HG03159 (cell line): ENCODE results near the gene ZNF619.

Source experiments
- ATAC-seq: cut with Tn5 transposase; IDR thresholded peaks from one replicate; pipeline ENCODE4 v1.9.1; 2021; ENCODE audit warnings: mild to moderate bottlenecking, moderate library complexity; ENCODE audit not compliant: unreplicated experiment

The ZNF619 gene

GRCh38 chr3:40464339-40465110, 12.4 kb upstream of the ZNF619 start:
- ATAC-seq, result no peak

DNA sequence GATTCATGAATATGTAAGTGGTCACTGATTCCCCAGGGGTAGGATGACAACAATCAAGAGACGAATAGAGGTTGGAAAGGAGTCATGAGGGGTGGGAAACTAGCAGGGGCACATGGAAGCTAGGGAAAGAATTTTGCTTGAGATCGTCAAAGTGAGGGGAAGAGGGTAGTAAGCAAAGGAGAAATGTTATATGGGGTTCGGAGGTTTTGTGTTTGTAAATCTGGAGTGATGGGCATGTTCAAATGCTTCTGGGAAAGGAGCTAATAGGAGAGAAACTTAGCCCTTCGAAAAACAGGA, 11.9 kb upstream of the ZNF619 start:
- no peak for ATAC-seq

GRCh38 chr3:40465456-40465855, 11.5 kb upstream of the ZNF619 start:
- ATAC-seq, result no peak

- no peak for ATAC-seq
Measured at GRCh38 chr3:40468018-40468417, 8.9 kb upstream of the ZNF619 start.

- ATAC-seq, result no peak
Measured at GRCh38 chr3:40470701-40471100, 6.2 kb upstream of the ZNF619 start.

GRCh38 chr3:40477666-40478065, 744 bp downstream of the ZNF619 start:
- ATAC-seq, result no peak

- no peak for ATAC-seq
Measured at GRCh38 chr3:40487172-40487571, 10.2 kb downstream of the ZNF619 start.

GRCh38 chr3:40490916-40491315, 14.0 kb downstream of the ZNF619 start:
- ATAC-seq, result no peak

- no peak for ATAC-seq
Measured at GRCh38 chr3:40494698-40495097, 17.8 kb downstream of the ZNF619 start.

- ATAC-seq, result no peak
Measured at GRCh38 chr3:40497288-40497687, 20.4 kb downstream of the ZNF619 start.

DNA sequence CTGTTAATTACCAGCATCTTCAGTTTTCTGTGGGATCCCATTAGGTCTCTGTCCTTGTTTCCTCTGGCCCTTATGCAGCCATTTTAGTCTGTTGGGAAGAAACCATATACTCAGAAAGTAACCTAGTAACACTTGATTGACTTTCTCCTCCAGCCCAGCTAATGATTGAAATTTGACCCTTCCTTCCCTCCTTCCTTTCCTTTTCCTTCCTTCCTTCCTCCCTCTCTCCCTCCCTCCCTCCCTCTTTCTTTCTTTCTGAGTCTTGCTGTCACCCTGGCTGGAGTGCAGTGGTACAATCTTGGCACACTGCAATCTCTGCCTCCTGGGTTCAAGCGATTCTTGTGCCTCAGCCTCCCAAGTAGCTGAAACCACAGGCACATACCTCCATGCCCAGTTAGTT, 23.0 kb downstream of the ZNF619 start:
- ATAC-seq, result no peak

DNA sequence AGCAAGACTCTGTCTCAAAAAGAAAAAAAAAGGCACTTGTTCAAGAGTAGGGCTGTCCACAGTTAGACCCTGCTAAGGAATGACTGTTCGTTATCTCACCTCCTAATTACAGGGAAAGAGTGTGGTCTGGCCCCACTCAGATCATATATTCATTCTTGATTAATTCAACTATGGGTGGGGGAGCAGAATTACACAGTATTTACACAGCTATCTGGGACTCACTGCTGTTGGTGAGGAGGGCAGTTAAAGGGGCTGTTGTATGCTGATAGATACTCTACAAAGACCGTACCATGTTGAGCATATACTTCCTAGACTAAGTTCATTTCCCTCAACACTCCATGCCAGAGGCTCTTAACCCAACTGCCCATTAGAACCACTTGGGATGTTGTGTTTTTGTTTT, 25.1 kb downstream of the ZNF619 start:
- ATAC-seq, result no peak

DNA sequence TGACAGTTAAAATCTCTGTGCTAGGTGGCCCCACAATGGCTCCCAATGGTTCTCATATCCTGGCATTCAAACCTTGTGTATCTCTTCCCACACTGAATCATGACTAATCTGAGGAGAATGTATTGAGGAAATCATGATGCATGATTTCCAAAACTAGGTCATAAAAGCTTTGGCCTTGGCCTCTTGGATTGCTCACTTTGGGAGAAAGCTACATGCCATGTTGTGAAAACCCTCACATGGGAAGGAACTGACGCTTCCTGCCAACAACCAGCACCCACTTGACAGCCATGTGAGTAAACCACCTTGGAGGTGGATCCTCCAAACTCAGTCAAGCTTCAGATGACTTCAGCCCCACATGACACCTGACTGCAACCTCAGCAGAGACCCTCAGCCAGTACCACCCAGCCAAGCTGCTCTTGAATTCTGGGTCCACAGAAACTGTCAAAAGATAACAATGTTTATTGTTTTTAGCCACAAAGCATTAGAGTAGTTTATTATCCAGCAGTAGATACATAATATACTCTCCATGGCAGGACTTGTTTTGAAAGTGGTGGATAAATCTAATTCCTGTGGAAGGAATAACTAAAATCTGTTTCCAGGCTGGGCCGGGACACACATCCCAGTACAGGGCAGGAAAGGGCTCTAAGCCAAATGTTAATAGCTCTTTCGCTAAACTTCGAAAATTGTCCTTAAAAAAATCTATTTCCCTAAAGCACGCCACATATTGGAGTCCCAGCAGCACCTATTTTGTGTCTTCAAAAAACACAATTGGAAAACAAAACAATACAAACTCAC, 27.9 kb downstream of the ZNF619 start:
- ATAC-seq, result no peak

GRCh38 chr3:40505599-40506462, 28.9 kb downstream of the ZNF619 start, which contains the start of gene ZNF620:
ZNF620 (plus strand) TSS chr3:40506039; CDS start chr3:40506353, 314 bp downstream.
- peak; percentile 81 for ATAC-seq

- no peak for ATAC-seq
Measured at GRCh38 chr3:40511031-40511718, 34.3 kb downstream of the ZNF619 start.

GRCh38 chr3:40516201-40516600, 39.3 kb downstream of the ZNF619 start:
- ATAC-seq, result no peak

DNA sequence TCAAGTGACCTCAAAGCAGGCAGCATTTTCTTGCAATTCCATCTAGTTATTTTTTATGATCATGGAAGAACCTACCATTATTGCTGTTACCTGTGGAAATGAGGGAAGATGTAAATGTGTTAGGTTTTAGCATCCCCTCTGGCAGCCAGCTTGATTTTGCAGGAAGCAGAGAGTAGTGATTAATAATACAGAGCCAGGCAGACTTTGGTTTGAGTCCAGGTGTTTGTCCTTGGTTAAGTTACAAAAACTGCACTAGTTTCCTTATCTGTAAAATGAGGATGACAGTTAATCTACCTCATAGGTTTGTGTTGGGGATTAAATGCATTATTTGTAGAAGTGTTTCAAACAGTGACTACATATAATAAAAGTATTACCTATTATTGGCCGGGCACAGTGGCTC, 41.1 kb downstream of the ZNF619 start:
- no peak for ATAC-seq

GRCh38 chr3:40518848-40519247, 41.9 kb downstream of the ZNF619 start:
- ATAC-seq, result no peak

DNA sequence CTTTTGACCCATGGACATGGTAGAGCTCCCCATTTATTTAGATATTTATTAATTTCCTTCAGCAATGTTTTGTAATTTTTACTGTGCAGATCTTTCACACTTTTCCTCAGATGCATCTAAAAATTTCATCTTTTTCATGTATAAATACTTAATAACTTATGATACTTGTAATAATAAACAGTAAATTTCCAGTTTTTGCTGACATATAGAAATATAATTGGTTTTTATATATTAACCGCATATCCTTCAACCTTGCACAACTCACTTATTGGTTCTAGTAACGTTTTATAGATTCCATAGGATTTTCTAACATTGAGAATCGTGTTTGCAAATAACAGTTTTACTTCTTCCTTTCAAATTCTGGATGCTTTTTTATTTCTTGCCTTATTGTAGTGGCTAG, 44.3 kb downstream of the ZNF619 start:
- no peak for ATAC-seq

- no peak for ATAC-seq
Measured at GRCh38 chr3:40523781-40524180, 46.9 kb downstream of the ZNF619 start.

- ATAC-seq, result peak; percentile 28
Measured at GRCh38 chr3:40524222-40524567, 47.3 kb downstream of the ZNF619 start.
